NCI-H187 (cell line): ENCODE results near the gene OR2M2.

Source experiments
- DNase-seq, 2 experiments: peaks; one replicate each; lab custom pipeline; 2025; lab: John Stamatoyannopoulos, UW

The OR2M2 gene

DNA sequence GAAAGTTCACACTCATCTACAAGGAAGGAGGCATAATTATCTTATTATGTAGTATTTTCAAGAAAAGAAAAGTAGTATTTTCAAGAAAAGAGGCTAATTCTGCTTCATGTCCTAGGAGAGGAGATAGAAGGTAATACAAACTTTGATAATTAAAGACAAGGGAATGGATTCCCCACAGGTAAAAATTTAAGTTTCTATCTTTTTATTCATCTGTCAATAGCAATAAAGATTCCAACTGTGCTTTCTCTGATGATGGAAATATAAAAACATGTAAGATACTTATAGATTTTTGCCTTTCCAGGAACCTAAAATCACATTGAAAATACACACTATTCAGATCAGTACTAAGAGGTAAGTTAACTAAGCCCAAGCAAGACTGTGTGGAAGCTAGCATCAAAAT is at the start of gene OR2M2:
OR2M2 (plus strand) TSS at position 301 of the 400 bp plus-strand sequence. CDS start 5,165 bp downstream, outside the sequence.
- no peak for DNase-seq

GRCh38 chr1:248127653-248128052 is 47.0 kb upstream of the OR2M2 start:
- DNase-seq: no peak

DNA sequence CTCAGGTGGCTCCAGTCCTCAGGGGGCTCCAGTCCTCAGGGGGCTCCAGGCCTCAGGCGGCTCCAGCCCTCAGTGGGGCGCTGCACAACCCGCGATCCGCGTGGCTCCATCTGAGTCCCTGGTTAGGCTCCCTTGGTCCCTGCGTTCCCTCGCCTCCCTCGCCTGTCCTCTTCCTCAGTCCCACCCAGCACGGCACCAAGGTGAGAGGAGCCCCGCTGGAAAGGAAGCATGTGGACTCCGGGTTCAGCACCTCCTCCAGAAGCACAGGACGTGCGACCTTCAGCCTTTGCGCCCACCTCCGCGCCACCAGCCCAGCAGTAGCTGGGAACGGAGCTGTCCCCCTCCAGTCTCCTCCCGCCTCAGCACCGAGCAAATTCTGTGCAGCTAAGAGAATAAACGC is 37.8 kb upstream of the OR2M2 start:
- no peak for DNase-seq

GRCh38 chr1:248140846-248141245 is 33.8 kb upstream of the OR2M2 start:
- DNase-seq: no peak

- DNase-seq: no peak
Measured at GRCh38 chr1:248143311-248143710, 31.3 kb upstream of the OR2M2 start.

DNA sequence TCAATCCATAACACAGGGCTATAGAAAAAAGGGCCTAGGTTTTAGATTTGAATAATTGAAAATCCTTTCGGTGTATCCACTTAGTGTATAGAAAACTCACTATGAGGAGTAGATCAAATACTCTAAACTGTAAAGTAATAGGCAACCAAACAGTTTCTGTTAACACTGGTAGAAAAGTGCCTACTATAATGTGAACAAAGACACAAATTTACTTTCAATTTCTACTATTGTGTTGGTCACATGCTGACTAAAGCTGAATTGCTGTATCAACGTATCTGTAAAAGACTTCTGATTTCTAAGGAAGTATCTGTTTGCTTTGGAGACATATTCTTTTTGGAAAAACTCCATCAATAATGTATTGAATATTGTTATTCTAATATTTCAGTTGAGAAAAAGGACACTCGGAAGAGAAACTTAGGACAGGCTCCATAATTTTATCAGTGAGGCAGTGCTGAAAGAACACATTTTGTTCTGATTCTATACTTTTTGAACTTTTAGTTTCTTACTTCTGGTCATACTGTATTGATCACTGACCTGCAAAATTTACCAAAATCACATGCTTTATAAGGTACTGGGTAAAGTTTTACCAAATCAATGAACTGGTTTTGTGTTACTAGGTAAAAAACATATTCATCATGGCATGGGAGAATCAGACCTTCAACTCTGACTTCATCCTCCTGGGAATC is 30.0 kb upstream of the OR2M2 start, which contains the start of gene OR2M5:
OR2M5 (plus strand) TSS at position 636 of the 686 bp plus-strand sequence; CDS start at position 636, 0 bp downstream.
- DNase-seq: no peak

DNA sequence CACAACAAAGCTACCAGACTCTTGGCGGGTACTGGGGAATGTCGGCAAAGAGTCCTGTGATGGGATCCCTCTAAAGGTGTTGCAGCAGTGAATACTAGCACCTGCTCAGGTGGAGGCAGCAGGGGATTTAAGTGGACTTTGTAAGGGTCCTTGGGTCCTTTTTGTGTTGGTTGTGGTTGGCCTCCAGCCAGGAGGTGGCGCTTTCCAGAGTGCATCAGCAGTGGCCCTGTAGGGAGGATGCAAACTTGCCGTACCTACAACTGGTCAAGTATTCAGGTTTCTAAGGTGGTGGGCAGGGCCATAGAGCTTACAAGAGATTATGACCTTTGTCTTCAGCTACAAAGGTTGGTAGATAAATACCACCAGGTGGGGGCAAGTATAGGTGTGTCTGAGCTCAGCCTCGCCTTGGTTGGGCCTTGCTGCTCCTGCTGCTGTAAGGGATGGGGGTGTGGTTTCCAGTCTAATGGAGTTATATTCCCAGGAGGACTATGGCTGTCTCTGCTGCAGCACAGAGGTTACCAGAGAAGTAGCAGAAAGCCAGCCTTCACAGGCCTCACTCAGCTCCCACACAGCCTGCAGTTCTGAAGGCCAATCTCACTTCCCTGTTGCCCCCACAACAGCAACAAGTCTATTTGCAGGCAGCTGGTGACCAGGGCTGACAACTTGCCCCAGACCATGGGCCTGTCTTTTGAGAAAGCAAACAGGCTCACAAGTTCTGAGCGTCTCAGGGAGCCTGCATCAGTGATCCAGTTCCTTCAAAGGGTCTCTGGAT is 22.4 kb upstream of the OR2M2 start:
- no peak for DNase-seq

GRCh38 chr1:248155927-248156326 is 18.7 kb upstream of the OR2M2 start:
- no peak for DNase-seq

- no peak for DNase-seq
Measured at GRCh38 chr1:248158758-248159157, 15.9 kb upstream of the OR2M2 start.

GRCh38 chr1:248164031-248164430 is 10.6 kb upstream of the OR2M2 start:
- DNase-seq: no peak

GRCh38 chr1:248165186-248165585 is 9.4 kb upstream of the OR2M2 start:
- DNase-seq: no peak

DNA sequence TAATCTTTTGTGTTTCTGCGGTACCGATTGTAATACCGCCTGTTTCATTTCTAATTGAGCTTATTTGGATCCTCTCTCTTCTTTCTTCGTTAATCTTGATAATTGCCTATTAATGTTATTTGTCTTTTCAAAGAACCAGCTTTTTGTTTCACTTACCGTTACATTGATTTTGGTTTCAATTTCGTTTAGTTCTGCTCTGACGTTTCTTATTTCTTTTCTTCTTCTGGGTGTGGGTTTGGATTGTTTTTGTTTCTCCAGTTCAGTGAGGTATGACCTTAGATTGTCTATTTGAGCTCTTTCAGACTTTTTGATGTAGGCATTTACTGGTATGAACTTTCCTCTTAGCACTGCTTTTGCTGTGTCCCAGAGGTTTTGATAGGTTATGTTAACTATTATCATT is 9.4 kb downstream of the OR2M2 start:
- DNase-seq: no peak

- DNase-seq: no peak
Measured at GRCh38 chr1:248187363-248187762, 12.7 kb downstream of the OR2M2 start.

- no peak for DNase-seq
Measured at GRCh38 chr1:248189026-248189425, 14.4 kb downstream of the OR2M2 start.

DNA sequence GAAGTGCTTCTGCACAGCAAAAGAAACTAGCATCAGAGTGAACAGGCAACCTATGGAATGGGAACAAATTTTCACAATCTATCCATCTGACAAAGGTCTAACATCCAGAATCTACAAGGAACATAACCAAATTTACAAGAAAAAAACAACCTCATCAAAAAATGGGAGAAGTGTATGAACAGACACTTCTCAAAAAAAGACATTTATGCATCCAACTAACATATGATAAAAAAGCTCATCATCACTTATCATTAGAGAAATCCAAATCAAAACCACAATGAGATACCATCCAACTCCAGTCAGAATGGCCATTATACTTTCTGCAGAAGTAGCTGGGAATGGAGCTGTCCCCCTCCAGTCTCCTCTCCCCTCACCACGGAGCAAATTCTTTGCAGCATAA is 19.5 kb downstream of the OR2M2 start:
- DNase-seq: no peak

GRCh38 chr1:248196965-248197364 is 22.3 kb downstream of the OR2M2 start, which contains the start of gene OR2M3:
Gene OR2M3, plus strand, starts transcription at chr1:248197265. Its CDS starts 5,803 bp downstream, at chr1:248203068.
- DNase-seq: no peak

- DNase-seq: no peak
Measured at GRCh38 chr1:248215880-248216279, 41.3 kb downstream of the OR2M2 start.

- no peak for DNase-seq
Measured at GRCh38 chr1:248225537-248225936, 50.9 kb downstream of the OR2M2 start.

GRCh38 chr1:248229360-248229908 is 54.8 kb downstream of the OR2M2 start:
- no peak for DNase-seq
